Activated CD8-positive, alpha-beta T cell treated with anti-CD3 and anti-CD28 coated beads for 36 hours (primary cell): Measurements from ENCODE around the gene AHCY. TPM values are rescaled to one million over a fixed set of nuclear protein-coding genes. Genes with fewer than 3 reads are reported as not detected.

ENCODE experiments used
- ATAC-seq: fragments of 200-7000 bp; cut with Tn5 transposase; one replicate; pipeline ENCODE4 v1.10.0; 2021; ENCODE audit warnings: mild to moderate bottlenecking, moderate library complexity
- CTCF ChIA-PET: fragments of 350-600 bp; sonication (Branson Sonifier 250); formaldehyde crosslinking; loops from one replicate; lab custom pipeline; 2021; ENCODE audit warnings: antibody characterized with exemption; lab: Charles Lee
- POLR2A ChIA-PET: fragments of 350-600 bp; sonication (Branson Sonifier 250); formaldehyde crosslinking; loops from one replicate; lab custom pipeline; 2021; ENCODE audit warnings: antibody characterized with exemption; lab: Charles Lee
- DNase-seq: peaks from one replicate; pipeline ENCODE4 v3.0.0-alpha.2; 2020
- H3K27ac Mint-ChIP-seq: one replicate; pipeline ENCODE4 v1.8.0; 2021; ENCODE audit warnings: mild to moderate bottlenecking, mixed read lengths
- H3K27me3 Mint-ChIP-seq: one replicate; pipeline ENCODE4 v1.8.0; 2021; ENCODE audit warnings: mixed read lengths
- H3K36me3 Mint-ChIP-seq: one replicate; pipeline ENCODE4 v1.8.0; 2021; ENCODE audit warnings: low read depth, mixed read lengths
- H3K4me1 Mint-ChIP-seq: one replicate; pipeline ENCODE4 v1.8.0; 2021; ENCODE audit warnings: low read depth, mixed read lengths
- H3K4me3 Mint-ChIP-seq: one replicate; pipeline ENCODE4 v1.8.0; 2021; ENCODE audit warnings: mild to moderate bottlenecking, moderate library complexity, mixed read lengths
- H3K9me3 Mint-ChIP-seq: one replicate; pipeline ENCODE4 v1.8.0; 2021; ENCODE audit warnings: mixed read lengths
- CTCF ChIP-seq: fragments of 200-600 bp; IDR thresholded peaks from one replicate; pipeline ENCODE4 v1.8.0; 2022; ENCODE audit warnings: antibody characterized with exemption, mild to moderate bottlenecking
- intact Hi-C: fragments of 100-400 bp; cut with micrococcal nuclease; formaldehyde crosslinking; loops from one replicate; pipeline ENCODE4 v1.10.0; 2022
- total RNA-seq, 2 experiments: library from RNA; stranded (reverse); gene quantifications; one replicate each; pipeline ENCODE4 v1.2.3, GENCODE V29; 2021

Gene AHCY
- total RNA-seq, 2 experiments from 2014 or later = 256 to 258 TPM

- ATAC-seq (no peak), DNase-seq (no peak)
- Mint-ChIP-seq H3K36me3 (no peaks in the 10 kb centered on the region), H3K4me3 (no peak overlapping the region), H3K9me3 (no peaks in the 10 kb centered on the region), H3K27ac (no peak overlapping the region), H3K27me3 (peaks cover 14% of the 10 kb centered on the region), H3K4me1 (peaks cover 4% of the 10 kb centered on the region)
- intact Hi-C loops = loop anchor here (2.0 kb wide), 1 partner anchor 161 kb away; no protein-coding TSS in a partner anchor
- CTCF ChIA-PET = interaction anchor here (0.9 to 8.3 kb wide), 43 partner anchors 7 to 457 kb away, joined by 3 to 114 read pairs (median 12); partner anchors contain the start of genes AHCY, DYNLRB1, ITCH and MAP1LC3A
- POLR2A ChIA-PET = interaction anchor here (1.5 kb wide), 1 partner anchor 9 kb away, joined by 6 read pairs; the partner anchor contains the start of gene AHCY
- TF ChIP-seq CTCF = no peak
These were observed 8.2 kb upstream of the AHCY start for GRCh38 chr20:34311118-34312023.

- Mint-ChIP-seq H3K27me3 (peaks cover 14% of the 10 kb centered on the region), H3K9me3 (no peaks in the 10 kb centered on the region), H3K4me1 (peaks cover 4% of the 10 kb centered on the region), H3K4me3 (no peak overlapping the region), H3K36me3 (no peaks in the 10 kb centered on the region), H3K27ac (no peak overlapping the region)
- ATAC-seq = no peak
- ChIA-PET POLR2A (no interaction called here), CTCF (interaction anchor here (1.2 to 8.3 kb wide), 4 partner anchors 9 to 213 kb away, joined by 4 to 114 read pairs (median 70); partner anchors contain the start of genes AHCY, DYNLRB1 and ITCH)
- no peak for TF ChIP-seq CTCF
- DNase-seq = no peak
- intact Hi-C loops = no loop called here
These were observed 7.4 kb upstream of the AHCY start for GRCh38 chr20:34310481-34311117.

GRCh38 chr20:34309691-34310090 lies 6.5 kb upstream of the AHCY start:
- H3K36me3 Mint-ChIP-seq = no peaks in the 10 kb centered on the region
- CTCF ChIA-PET = no interaction called here
- no peak for DNase-seq

DNA sequence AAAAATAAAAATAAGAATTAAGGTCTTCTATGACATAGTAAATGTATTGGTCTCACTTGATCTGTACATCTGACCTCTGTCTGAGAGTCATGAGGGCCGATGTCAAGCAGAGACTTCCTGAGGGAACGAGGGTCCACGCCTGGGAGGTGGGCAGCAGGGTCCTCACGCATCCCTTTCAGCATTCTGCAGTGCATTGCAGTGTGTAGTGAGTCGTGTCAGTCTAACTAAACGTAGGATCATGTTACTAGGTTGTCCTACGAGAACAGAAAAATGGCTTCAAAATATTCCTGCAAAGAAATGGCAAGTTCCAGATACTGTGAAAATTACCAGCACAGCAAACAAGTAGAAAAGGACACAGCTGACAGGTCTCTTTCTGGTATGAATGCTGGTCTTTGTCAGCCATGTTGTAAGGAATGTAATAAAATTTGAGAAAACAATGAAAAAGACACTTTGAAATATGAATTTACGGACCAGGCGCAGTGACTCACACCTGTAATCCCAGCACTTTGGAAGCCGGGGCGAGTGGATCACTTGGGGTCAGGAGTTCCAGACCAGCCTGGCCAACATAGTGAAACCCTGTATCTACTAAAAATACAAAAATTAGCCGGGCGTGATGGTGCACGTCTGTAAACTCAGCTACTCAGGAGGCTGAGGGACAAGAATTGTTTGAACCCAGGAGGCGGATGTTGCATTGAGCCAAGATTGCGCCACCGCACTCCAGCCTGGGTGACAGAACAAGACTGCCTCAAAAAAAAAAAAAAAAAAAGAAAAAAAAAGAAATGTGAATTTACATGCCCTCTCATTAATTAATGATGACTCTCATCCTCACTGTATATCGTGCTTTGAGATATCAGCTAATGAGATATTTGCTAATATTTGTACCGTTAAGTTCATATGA lies 2.4 kb upstream of the AHCY start:
- intact Hi-C loops = no loop called here

More at GRCh38 chr20:34309691-34310090, 6.5 kb upstream of the AHCY start:
- Mint-ChIP-seq H3K27ac (no peak overlapping the region), H3K27me3 (peaks cover 14% of the 10 kb centered on the region), H3K4me3 (no peak overlapping the region), H3K4me1 (peaks cover 4% of the 10 kb centered on the region), H3K9me3 (no peaks in the 10 kb centered on the region)
- TF ChIP-seq CTCF = no peak
- intact Hi-C loops = no loop called here
- POLR2A ChIA-PET = interaction anchor here (0.7 kb wide), 1 partner anchor 128 kb away, joined by 4 read pairs; no protein-coding TSS in a partner anchor
- ATAC-seq = no peak

More for the DNA sequence above, 2.4 kb upstream of the AHCY start:
- ChIA-PET POLR2A (interaction anchor here (0.6 to 1.1 kb wide), 2 partner anchors 211 to 923 kb away, joined by 3 read pairs; partner anchors contain the start of gene DYNLRB1), CTCF (no interaction called here)
- Mint-ChIP-seq H3K9me3 (no peaks in the 10 kb centered on the region), H3K4me3 (no peak overlapping the region), H3K4me1 (peaks cover 20% of the 10 kb centered on the region), H3K36me3 (peaks cover 16% of the 10 kb centered on the region), H3K27me3 (no peaks in the 10 kb centered on the region), H3K27ac (no peak overlapping the region)
- DNase-seq = no peak
- TF ChIP-seq CTCF = no peak
- no peak for ATAC-seq
